ENCODE results near the gene JAKMIP3.

Gene JAKMIP3

DNA sequence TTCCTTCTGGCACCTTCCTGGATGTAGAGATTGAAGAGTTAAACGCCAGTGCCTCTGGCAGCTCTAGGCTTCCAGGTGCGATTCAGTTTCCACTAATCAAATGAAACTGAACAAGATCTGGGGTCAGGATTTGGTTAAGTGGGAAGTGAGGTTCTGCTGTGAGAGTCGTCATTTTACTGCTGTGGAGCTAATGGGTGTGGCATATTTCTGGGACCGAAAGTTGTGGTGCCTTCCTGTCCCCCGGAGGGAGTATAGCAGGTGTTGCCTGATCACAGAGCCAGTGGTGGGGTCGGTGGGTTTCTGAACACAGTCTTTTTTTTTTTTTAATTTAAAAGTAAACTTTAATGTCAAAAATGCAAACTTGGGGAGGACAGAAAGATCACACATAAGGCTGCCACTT is 37.0 kb upstream of the JAKMIP3 start:
- peaks cover 9% of the 10 kb centered on the region for H3K27me3 ChIP-seq (ENCODE audit: control insufficient read depth, insufficient read depth, low read length)
- no peak overlapping the region for H3K4me3 ChIP-seq (ENCODE audit: low read depth, low read length)

DNA sequence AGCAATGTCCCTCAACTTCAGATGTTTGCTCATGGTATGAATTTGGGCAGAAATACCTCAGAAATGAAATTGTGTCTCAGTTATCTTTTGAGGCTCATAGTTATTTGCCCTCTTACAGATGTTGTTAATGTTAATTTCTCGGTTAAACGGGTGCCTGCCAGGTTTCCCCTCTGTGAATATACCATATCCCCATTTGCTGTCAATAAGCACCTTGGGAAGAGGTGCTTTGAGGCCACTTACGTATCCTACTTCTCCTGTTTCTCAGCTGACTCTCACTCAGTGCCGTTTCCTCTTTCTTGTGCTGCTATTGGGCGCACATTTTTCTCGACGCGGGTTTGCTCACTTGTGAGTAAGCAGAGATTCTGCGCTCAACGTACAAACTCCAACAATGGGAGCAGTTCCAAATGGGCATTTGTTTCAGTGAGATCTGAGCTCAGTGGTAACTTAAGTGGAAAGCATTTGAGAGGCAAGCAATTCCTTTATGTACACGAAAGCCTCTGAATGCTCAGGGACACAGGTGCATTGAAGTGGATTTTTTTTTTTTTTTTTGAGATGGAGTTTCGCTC is 34.8 kb upstream of the JAKMIP3 start:
- Histone ChIP-seq H3K4me1 (ENCODE audit: control insufficient read depth, insufficient read depth, low read length) (no peaks in the 10 kb centered on the region), H3K9me3 (ENCODE audit: control insufficient read depth, insufficient read depth, low read length) (no peaks in the 10 kb centered on the region), H3K4me3 (ENCODE audit: low read depth, low read length) (no peak overlapping the region), H3K9ac (ENCODE audit: low read depth, low read length) (no peak overlapping the region), H3K27ac (ENCODE audit: low read depth, low read length) (no peak overlapping the region), H3K27me3 (ENCODE audit: control insufficient read depth, insufficient read depth, low read length) (peaks cover 30% of the 10 kb centered on the region), H3K36me3 (ENCODE audit: control insufficient read depth, insufficient read depth, low read length) (no peaks in the 10 kb centered on the region)

More for the DNA sequence above, 37.0 kb upstream of the JAKMIP3 start:
- H3K9me3 ChIP-seq (ENCODE audit: control insufficient read depth, insufficient read depth, low read length) = no peaks in the 10 kb centered on the region
- 0 out of 2 replicates have a peak, but pooled peaks cover under 1% of the 10 kb centered on the region for H3K4me1 ChIP-seq (ENCODE audit: control insufficient read depth, insufficient read depth, low read length)
- no peaks in the 10 kb centered on the region for H3K36me3 ChIP-seq (ENCODE audit: control insufficient read depth, insufficient read depth, low read length)
- H3K27ac ChIP-seq (ENCODE audit: low read depth, low read length) = no peak overlapping the region
- no peak overlapping the region for H3K9ac ChIP-seq (ENCODE audit: low read depth, low read length)

DNA sequence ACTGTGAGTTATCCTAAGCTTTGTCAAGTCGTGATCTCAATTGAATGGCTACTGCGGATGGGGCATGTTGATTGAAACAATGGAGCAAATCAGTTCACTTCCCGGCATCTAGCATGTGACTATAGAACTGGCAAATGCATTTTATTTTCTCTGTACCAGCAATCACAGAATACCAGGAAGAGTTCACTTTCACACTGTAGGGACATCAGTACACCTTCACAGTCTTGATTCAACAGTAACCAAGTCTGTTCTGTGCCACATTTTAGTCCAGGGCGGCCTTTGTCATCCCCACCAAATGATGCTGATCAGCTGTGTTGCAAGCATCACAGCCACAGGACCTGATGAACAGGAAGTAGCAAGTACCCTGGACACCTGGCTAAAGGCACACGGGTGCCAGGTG is 32.1 kb upstream of the JAKMIP3 start:
- H3K4me3 ChIP-seq (ENCODE audit: low read depth, low read length) = no peak overlapping the region
- peaks cover 43% of the 10 kb centered on the region for H3K27me3 ChIP-seq (ENCODE audit: control insufficient read depth, insufficient read depth, low read length)
- peaks cover 6% of the 10 kb centered on the region; the same call in 1 of the 2 replicates for H3K4me1 ChIP-seq (ENCODE audit: control insufficient read depth, insufficient read depth, low read length)
- no peak overlapping the region for H3K9ac ChIP-seq (ENCODE audit: low read depth, low read length)
- H3K9me3 ChIP-seq (ENCODE audit: control insufficient read depth, insufficient read depth, low read length) = no peaks in the 10 kb centered on the region
- H3K36me3 ChIP-seq (ENCODE audit: control insufficient read depth, insufficient read depth, low read length) = no peaks in the 10 kb centered on the region
- H3K27ac ChIP-seq (ENCODE audit: low read depth, low read length) = no peak overlapping the region

- no peak overlapping the region for H3K27ac ChIP-seq (ENCODE audit: low read depth, low read length)
- H3K4me1 ChIP-seq (ENCODE audit: control insufficient read depth, insufficient read depth, low read length) = peaks cover 6% of the 10 kb centered on the region; the same call in 1 of the 2 replicates
- no peaks in the 10 kb centered on the region for H3K9me3 ChIP-seq (ENCODE audit: control insufficient read depth, insufficient read depth, low read length)
- H3K27me3 ChIP-seq (ENCODE audit: control insufficient read depth, insufficient read depth, low read length) = peaks cover 43% of the 10 kb centered on the region
- H3K9ac ChIP-seq (ENCODE audit: low read depth, low read length) = no peak overlapping the region
- H3K4me3 ChIP-seq (ENCODE audit: low read depth, low read length) = peak overlapping the region; percentile 65; the same call in 1 of the 2 replicates
- H3K36me3 ChIP-seq (ENCODE audit: control insufficient read depth, insufficient read depth, low read length) = no peaks in the 10 kb centered on the region
Observed at GRCh38 chr10:132035476-132035875, 30.3 kb upstream of the JAKMIP3 start.

DNA sequence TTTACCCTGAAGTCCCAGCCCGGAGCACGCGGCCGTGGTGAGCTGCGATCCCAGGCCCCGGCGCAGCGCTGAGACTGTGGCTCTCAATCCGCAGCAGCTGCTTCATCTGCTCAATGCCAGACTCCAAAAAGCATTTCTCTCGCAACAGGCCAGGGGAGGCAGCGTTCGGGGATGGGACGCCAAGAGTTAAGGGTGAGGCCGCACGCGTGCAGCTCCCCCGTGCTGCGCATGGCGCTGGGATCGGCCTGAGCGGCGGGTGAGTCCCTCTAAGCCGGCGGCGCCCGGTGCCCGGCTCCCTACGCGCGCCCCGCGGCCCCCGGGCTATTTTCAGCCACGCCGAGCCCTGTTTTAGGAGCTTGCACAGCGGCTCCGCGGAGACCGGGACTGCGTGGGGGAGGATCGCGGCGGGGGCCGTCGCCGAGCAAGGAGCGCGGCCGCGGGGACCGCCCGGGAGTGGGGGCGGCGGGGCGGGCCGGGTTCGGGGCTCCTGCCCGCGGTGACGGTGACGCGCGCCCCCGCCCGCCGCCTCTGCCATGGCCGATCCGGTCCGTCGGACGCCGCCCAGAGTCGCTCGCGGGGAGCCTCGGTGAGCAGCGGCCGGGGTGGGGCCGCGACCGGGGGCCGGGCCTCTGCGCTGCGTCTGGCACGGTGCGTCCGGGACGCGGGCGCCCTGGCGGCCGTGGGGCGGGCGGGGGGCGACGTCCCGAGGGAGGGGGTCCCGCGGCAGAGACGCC is 29.4 kb upstream of the JAKMIP3 start:
- Histone ChIP-seq H3K9ac (ENCODE audit: low read depth, low read length) (peak overlapping the region; percentile 43; the same call in 1 of the 2 replicates), H3K27ac (ENCODE audit: low read depth, low read length) (no peak overlapping the region), H3K4me1 (ENCODE audit: control insufficient read depth, insufficient read depth, low read length) (peaks cover 6% of the 10 kb centered on the region; the same call in 1 of the 2 replicates), H3K27me3 (ENCODE audit: control insufficient read depth, insufficient read depth, low read length) (peaks cover 43% of the 10 kb centered on the region), H3K4me3 (ENCODE audit: low read depth, low read length) (peak overlapping the region; percentile 65), H3K9me3 (ENCODE audit: control insufficient read depth, insufficient read depth, low read length) (no peaks in the 10 kb centered on the region), H3K36me3 (ENCODE audit: control insufficient read depth, insufficient read depth, low read length) (no peaks in the 10 kb centered on the region)

- Histone ChIP-seq H3K4me3 (ENCODE audit: low read depth, low read length) (peak overlapping the region; percentile 65), H3K27ac (ENCODE audit: low read depth, low read length) (peak overlapping the region; percentile 31), H3K27me3 (ENCODE audit: control insufficient read depth, insufficient read depth, low read length) (peaks cover 43% of the 10 kb centered on the region), H3K36me3 (ENCODE audit: control insufficient read depth, insufficient read depth, low read length) (no peaks in the 10 kb centered on the region), H3K4me1 (ENCODE audit: control insufficient read depth, insufficient read depth, low read length) (peaks cover 6% of the 10 kb centered on the region; the same call in 1 of the 2 replicates), H3K9ac (ENCODE audit: low read depth, low read length) (no peak overlapping the region), H3K9me3 (ENCODE audit: control insufficient read depth, insufficient read depth, low read length) (no peaks in the 10 kb centered on the region)
Observed at GRCh38 chr10:132036887-132037675, 28.7 kb upstream of the JAKMIP3 start.

DNA sequence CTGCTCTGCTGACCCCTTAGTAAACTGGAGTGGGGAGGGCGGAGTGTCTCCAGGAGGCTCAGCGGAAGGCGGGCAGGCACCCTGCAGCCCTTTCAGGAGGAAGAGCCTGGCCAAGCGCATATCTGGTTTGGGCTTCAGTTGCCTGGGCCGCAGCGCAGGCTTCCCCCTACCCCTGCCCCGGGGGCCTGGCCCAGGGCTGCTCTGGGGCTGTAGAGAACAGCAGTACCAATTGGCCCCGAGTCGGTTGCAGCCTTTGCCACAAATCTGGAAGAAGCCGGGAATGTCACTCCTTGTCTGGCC is 28.1 kb upstream of the JAKMIP3 start:
- Histone ChIP-seq H3K9me3 (ENCODE audit: control insufficient read depth, insufficient read depth, low read length) (no peaks in the 10 kb centered on the region), H3K4me3 (ENCODE audit: low read depth, low read length) (peak overlapping the region; percentile 65; the same call in 1 of the 2 replicates), H3K36me3 (ENCODE audit: control insufficient read depth, insufficient read depth, low read length) (no peaks in the 10 kb centered on the region), H3K27me3 (ENCODE audit: control insufficient read depth, insufficient read depth, low read length) (peaks cover 43% of the 10 kb centered on the region), H3K9ac (ENCODE audit: low read depth, low read length) (no peak overlapping the region), H3K27ac (ENCODE audit: low read depth, low read length) (peak overlapping the region; percentile 31), H3K4me1 (ENCODE audit: control insufficient read depth, insufficient read depth, low read length) (peaks cover 6% of the 10 kb centered on the region; the same call in 1 of the 2 replicates)

DNA sequence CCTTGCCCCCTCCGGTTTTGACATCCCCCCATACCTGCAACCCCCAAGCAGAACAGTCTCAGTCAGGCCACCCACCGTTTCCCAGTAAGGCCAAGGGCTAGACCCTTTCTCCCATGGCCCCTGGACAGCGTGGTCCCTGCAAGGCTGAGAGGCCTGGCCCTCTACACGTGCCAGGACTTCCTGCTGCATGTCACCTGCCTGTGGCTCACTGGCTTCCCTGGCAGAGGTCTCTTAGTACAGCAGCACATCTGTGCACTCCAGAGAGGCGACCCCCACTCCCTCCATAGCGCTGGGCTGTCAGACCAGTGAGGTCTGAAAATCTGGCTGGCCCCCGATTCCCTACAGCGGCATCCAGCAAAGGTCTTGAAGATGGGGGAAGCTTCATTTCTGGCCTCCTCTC is 26.4 kb upstream of the JAKMIP3 start:
- Histone ChIP-seq H3K4me1 (ENCODE audit: control insufficient read depth, insufficient read depth, low read length) (peaks cover 17% of the 10 kb centered on the region; the same call in 1 of the 2 replicates), H3K27me3 (ENCODE audit: control insufficient read depth, insufficient read depth, low read length) (peaks cover 29% of the 10 kb centered on the region)

GRCh38 chr10:132040046-132040445 is 25.7 kb upstream of the JAKMIP3 start:
- Histone ChIP-seq H3K27me3 (ENCODE audit: control insufficient read depth, insufficient read depth, low read length) (peaks cover 23% of the 10 kb centered on the region), H3K4me1 (ENCODE audit: control insufficient read depth, insufficient read depth, low read length) (peaks cover 19% of the 10 kb centered on the region; the same call in 1 of the 2 replicates), H3K9me3 (ENCODE audit: control insufficient read depth, insufficient read depth, low read length) (no peaks in the 10 kb centered on the region), H3K27ac (ENCODE audit: low read depth, low read length) (no peak overlapping the region), H3K36me3 (ENCODE audit: control insufficient read depth, insufficient read depth, low read length) (no peaks in the 10 kb centered on the region), H3K9ac (ENCODE audit: low read depth, low read length) (no peak overlapping the region), H3K4me3 (ENCODE audit: low read depth, low read length) (no peak overlapping the region)

More for the DNA sequence above, 26.4 kb upstream of the JAKMIP3 start:
- Histone ChIP-seq H3K36me3 (ENCODE audit: control insufficient read depth, insufficient read depth, low read length) (no peaks in the 10 kb centered on the region), H3K27ac (ENCODE audit: low read depth, low read length) (no peak overlapping the region), H3K4me3 (ENCODE audit: low read depth, low read length) (no peak overlapping the region), H3K9ac (ENCODE audit: low read depth, low read length) (no peak overlapping the region), H3K9me3 (ENCODE audit: control insufficient read depth, insufficient read depth, low read length) (no peaks in the 10 kb centered on the region)

- no peak overlapping the region for H3K4me3 ChIP-seq (ENCODE audit: low read depth, low read length)
- H3K9ac ChIP-seq (ENCODE audit: low read depth, low read length) = no peak overlapping the region
- no peaks in the 10 kb centered on the region for H3K9me3 ChIP-seq (ENCODE audit: control insufficient read depth, insufficient read depth, low read length)
- H3K27me3 ChIP-seq (ENCODE audit: control insufficient read depth, insufficient read depth, low read length) = peaks cover 10% of the 10 kb centered on the region
- peaks cover 19% of the 10 kb centered on the region; the same call in 1 of the 2 replicates for H3K4me1 ChIP-seq (ENCODE audit: control insufficient read depth, insufficient read depth, low read length)
- no peak overlapping the region for H3K27ac ChIP-seq (ENCODE audit: low read depth, low read length)
- H3K36me3 ChIP-seq (ENCODE audit: control insufficient read depth, insufficient read depth, low read length) = no peaks in the 10 kb centered on the region
Observed at GRCh38 chr10:132041340-132041739, 24.4 kb upstream of the JAKMIP3 start.
